WI38 (cell line): ENCODE measurements around the gene ARHGAP4.

Experiments
- H3K4me3 ChIP-seq: 2 replicates; pipeline ENCODE4 v1.5.1; 2011; ENCODE audit warnings: low read depth, mild to moderate bottlenecking, control low read depth, low read length
- TF ChIP-seq, protein P1 (sequence below): IDR thresholded peaks from 2 replicates; pipeline ENCODE4 v1.5.1; 2012; ENCODE audit warnings: low read depth, mild to moderate bottlenecking, control low read depth, low read length

Gene ARHGAP4

DNA sequence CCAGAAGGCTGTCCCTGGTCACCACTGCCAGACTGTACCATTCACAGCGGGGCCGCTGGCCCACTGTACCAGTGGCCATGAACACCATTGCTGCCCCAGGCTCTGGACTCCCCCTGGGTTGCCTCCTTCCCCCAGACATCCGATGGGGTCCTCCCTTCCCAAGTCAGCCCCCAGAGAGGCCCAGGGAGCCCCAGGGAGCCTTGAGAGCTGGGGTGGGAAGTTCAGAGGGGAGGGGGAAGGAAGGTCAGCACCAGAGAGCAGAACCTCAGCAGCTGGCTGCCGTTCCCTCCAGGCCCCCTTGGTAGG is 441 bp upstream of the ARHGAP4 start:
- TF ChIP-seq, protein P1, sequence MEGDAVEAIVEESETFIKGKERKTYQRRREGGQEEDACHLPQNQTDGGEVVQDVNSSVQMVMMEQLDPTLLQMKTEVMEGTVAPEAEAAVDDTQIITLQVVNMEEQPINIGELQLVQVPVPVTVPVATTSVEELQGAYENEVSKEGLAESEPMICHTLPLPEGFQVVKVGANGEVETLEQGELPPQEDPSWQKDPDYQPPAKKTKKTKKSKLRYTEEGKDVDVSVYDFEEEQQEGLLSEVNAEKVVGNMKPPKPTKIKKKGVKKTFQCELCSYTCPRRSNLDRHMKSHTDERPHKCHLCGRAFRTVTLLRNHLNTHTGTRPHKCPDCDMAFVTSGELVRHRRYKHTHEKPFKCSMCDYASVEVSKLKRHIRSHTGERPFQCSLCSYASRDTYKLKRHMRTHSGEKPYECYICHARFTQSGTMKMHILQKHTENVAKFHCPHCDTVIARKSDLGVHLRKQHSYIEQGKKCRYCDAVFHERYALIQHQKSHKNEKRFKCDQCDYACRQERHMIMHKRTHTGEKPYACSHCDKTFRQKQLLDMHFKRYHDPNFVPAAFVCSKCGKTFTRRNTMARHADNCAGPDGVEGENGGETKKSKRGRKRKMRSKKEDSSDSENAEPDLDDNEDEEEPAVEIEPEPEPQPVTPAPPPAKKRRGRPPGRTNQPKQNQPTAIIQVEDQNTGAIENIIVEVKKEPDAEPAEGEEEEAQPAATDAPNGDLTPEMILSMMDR: no peak
- H3K4me3 ChIP-seq: no peak overlapping the region

DNA sequence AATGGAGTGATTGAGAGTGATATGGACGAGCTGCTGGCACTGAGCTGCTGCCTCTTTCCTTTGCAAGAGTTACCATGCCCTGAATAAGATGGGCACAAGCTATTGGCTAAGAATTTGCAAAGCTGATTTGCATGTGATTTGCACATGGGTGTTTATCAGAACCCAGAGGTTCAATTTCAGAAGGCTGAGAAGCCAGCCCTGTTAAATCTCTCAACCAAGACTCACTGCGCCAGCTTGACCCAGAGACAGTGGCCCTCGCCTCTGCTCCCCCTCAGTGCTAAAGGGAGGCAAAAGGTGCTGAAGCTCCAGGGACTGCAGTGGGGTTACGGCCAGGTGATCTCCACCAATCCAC is 701 bp downstream of the ARHGAP4 start:
- no peak overlapping the region for H3K4me3 ChIP-seq
- TF ChIP-seq, protein P1: no peak

DNA sequence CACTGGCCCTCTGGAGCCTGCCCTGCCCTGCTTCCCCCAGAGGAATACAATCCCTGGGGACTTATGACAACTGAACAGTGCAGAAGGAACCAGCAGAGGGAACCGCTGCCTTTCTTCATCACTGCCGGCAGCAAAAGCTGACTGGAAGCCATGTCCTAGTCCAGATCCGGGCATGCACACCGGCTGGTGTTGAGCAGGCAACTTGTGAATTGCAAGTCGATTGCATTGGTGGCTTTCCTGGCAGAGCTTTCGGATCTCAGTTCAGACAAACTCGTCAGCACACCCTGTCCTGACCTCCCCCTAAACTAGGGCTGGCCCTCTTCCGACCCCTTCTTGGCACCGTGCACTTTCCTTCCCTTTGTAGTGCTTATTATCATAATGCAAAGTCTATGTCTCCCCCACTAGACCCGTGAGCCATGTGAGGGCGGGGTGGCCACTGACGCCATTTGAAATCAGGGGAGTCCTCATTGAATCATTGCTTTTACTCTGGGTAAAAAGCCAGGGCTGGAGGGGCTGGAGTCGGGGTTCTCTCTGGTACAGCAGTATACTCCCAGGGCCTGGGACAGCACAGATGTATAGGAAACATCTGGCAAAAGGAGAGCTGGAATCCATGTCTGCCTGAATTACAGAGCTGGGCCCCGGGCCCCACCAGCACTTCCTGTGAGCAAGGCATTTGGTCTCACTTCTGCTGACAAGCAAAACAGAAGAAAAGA is 1.8 kb downstream of the ARHGAP4 start:
- TF ChIP-seq, protein P1: peak; percentile 16; the same call in 1 of the 2 replicates
- no peak overlapping the region for H3K4me3 ChIP-seq

DNA sequence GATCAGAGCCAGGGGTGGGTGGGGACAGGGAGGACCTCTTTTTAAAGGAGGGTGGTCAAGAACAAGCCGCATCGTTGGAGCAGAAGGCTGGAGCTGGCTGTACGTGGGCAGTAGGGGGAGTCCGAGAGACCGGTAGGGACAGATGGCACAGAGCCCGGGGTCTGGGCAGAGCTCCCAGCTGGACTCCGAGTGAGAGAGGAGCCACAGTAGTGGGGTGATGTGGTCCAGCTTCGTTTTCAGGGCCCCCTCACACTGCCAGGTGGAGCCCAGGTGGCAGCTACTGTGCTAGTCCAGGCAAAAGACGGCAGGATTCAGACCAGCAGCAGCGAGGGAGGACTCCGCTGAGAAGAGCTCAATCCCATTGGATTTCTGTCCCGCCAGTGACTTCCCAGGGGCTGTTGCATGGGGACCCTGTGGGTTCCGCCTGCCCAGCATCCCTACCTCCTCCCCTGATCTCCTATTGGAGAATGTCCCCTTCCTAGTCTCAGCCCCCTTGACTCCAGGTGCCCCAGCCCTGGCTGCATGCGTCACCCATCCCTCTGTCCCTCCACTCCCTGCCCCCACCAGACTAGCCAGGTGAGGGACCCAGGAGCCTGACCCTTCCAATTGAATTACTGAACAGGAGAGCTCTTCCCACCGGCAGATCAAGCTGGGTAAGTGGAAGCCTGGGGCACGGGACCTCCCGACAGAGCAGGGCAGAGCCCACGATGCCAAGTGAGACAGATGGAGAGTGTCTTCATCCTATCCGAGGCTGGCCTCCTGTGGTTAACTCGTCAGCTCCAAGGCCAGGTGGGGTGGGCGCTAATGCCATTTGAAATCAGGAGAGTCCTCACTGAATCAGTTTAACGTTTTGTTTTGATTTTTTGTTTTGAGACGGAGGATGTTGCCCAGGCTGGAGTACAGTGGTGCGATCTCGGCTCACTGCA is 2.9 kb downstream of the ARHGAP4 start:
- H3K4me3 ChIP-seq: no peak overlapping the region

DNA sequence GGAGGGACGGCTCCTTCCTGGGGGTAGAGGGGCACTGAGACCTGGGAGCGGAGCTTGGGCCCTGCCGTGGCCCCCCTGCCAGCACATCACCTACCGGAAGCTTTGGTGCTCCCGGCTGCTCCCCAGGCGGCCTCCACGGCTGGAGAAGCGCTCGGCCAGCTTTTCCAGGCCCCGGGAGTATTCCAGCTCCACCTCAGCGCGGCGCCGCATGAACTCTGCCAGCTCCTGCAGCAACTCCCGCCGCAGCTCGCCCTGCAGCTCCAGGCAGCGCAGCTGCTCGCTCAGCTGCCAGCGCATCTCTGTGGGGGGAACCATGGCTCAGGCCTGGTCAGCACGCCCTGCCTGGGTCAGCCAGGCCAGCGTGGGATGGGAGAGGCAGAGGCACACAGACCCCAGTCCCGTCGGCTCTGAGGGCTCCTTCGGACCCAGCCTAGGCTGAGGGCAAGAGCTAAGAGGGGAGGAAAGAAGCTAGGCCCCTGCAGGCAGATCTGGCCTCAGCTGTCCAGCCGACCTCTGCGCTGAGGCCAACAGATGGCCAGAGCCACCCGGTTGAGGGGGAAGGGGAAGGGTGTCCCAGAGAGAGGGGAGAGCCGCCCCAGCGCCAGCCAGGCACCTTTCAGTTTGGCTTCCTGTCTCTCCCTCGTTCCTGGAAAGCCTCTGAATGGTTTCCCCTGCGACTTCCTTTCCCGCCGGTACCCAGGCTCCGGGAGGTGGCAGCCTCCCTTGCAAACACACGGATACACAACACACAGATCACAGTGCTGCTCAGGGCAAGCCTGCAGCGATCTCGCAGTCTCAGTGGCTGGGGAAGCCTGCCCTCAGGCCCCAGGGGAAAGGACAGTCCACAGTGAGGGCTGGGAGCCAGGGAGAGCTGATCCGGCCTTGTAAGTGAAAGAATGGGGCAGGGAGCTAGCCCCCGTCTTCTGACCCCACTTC is 4.3 kb downstream of the ARHGAP4 start:
- H3K4me3 ChIP-seq: no peak overlapping the region
- TF ChIP-seq, protein P1: no peak

More for the DNA sequence above, 2.9 kb downstream of the ARHGAP4 start:
- TF ChIP-seq, protein P1: peak; percentile 56

DNA sequence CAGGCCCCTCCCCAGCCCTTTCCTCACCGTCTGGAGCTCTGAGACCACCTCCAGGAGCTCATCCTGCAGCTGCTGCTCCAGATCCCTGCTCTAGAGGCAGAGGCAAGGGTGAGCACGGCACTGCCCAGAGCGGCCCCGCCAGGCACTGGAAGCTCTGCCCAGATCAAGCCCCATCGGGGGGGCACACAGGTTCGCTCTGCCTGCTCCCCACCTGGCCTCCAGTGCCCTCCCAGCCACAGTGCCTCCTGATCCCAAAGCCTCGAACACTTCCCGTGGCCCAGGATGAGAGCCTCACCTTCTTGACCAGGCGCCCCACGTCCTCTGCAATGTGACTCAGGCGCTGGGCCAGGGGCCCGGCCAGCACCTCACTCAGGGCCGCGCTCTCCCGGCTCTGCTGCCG is 5.0 kb downstream of the ARHGAP4 start:
- no peak overlapping the region for H3K4me3 ChIP-seq
- TF ChIP-seq, protein P1: no peak
